Skin of body (tissue), 2 donors: ENCODE results near the gene PLCH2. TPM values are rescaled to one million over a fixed set of nuclear protein-coding genes. Genes with fewer than 3 reads are reported as not detected.

Source experiments
- DNase-seq: peaks from one replicate; lab custom pipeline; 2025; lab: John Stamatoyannopoulos, UW
- total RNA-seq: library from RNA; depleted of rRNA; stranded (reverse); fragments of >200 nt; gene quantifications from one replicate; pipeline ENCODE4 v1.2.3, GENCODE V29; 2014

Gene PLCH2
- total RNA-seq, 1 donor from 2014 or later: 15.3 TPM

- no peak for DNase-seq
These were observed 23.2 kb downstream of the PLCH2 start for GRCh38 chr1:2499260-2499659.

- DNase-seq: no peak
These were observed 24.0 kb downstream of the PLCH2 start for GRCh38 chr1:2499986-2500596.

GRCh38 chr1:2501041-2501819 is 25.1 kb downstream of the PLCH2 start:
- DNase-seq: no peak

- no peak for DNase-seq
These were observed 25.7 kb downstream of the PLCH2 start for GRCh38 chr1:2501820-2502119.

- no peak for DNase-seq
These were observed 26.1 kb downstream of the PLCH2 start for GRCh38 chr1:2502210-2502609.

GRCh38 chr1:2502661-2503553 is 26.8 kb downstream of the PLCH2 start:
- DNase-seq: no peak

GRCh38 chr1:2503554-2504224 is 27.6 kb downstream of the PLCH2 start:
- no peak for DNase-seq

- no peak for DNase-seq
These were observed 28.3 kb downstream of the PLCH2 start for GRCh38 chr1:2504225-2504948.

- no peak for DNase-seq
These were observed 28.8 kb downstream of the PLCH2 start for GRCh38 chr1:2504949-2505272.

GRCh38 chr1:2505461-2505994 is 29.4 kb downstream of the PLCH2 start:
- DNase-seq: no peak

GRCh38 chr1:2506007-2506860 is 30.1 kb downstream of the PLCH2 start:
- DNase-seq: no peak

GRCh38 chr1:2506901-2507565 is 30.9 kb downstream of the PLCH2 start:
- DNase-seq: no peak

GRCh38 chr1:2507744-2508155 is 31.7 kb downstream of the PLCH2 start:
- no peak for DNase-seq

- no peak for DNase-seq
These were observed 32.1 kb downstream of the PLCH2 start for GRCh38 chr1:2508180-2508579.

GRCh38 chr1:2508751-2509150 is 32.7 kb downstream of the PLCH2 start:
- no peak for DNase-seq

- DNase-seq: no peak
These were observed 33.5 kb downstream of the PLCH2 start for GRCh38 chr1:2509589-2509988.

- DNase-seq: no peak
These were observed 34.5 kb downstream of the PLCH2 start for GRCh38 chr1:2510366-2511155.

GRCh38 chr1:2512862-2513421 is 36.9 kb downstream of the PLCH2 start:
- no peak for DNase-seq
